Measurements from ENCODE around the gene SLC16A8. TPM values are rescaled to one million over a fixed set of nuclear protein-coding genes. Genes with fewer than 3 reads are reported as not detected.

Gene SLC16A8
- total and polyA plus RNA-seq, 10 of the 15 experiments (the other 5 are each of a cell fraction or from before 2014, with no cell fraction given) = not detected

DNA sequence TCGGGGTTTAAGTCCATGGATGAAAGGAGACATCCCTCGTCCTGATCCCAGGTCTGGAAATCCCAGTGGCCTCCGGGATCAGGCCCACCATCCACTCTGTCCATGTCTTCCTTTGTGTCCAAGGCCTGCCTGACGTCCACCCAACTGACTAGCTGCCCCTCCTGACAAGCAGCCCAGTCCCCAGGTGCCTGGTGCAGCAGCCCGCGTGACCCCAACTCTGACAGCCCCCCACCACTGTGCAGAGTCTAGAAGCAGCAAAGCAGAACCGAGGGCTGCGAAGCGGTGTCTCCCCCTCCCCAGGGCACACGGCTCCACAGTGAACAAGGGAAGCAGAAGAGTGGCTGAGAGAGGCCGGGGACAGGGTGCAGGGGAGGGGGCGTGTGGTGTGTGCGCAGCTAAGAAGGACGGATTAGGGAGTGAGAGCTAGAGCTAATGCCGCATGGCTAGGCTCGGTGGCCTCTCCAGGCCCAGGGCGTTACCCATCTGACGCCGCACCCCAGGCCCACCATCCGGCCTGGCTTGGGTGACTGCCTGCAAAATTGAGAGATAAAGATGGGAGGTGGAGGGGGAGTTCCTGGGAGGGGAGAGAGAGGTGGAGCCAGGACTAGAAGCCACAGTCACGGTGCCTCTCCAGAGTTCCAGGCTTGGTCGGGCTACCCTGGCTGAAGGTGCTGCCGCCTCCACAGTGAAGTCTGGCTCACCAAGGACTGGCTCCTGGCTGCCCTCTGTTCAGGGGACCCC lies 43.1 kb upstream of the SLC16A8 start (continued):
- TF ChIP-seq BCLAF1 (IDR thresholded peaks at IDR 0.05) = no peak
- no peak for TF ChIP-seq POLR2A (IDR thresholded peaks at IDR 0.05; ENCODE audit: low read depth, low read length)
- no peak for TF ChIP-seq BMI1 (IDR thresholded peaks at IDR 0.05; ENCODE audit: borderline replicate concordance)
- TF ChIP-seq SIX5 (IDR thresholded peaks at IDR 0.05; ENCODE audit: low read depth, low read length, severe bottlenecking) = no peak
- no peak for TF ChIP-seq STAT1 (conservative IDR thresholded peaks at IDR 0.05)
- no peak for TF ChIP-seq ZNF274 (IDR thresholded peaks at IDR 0.05; ENCODE audit: insufficient read depth, insufficient read length)
- TF ChIP-seq, protein P1, sequence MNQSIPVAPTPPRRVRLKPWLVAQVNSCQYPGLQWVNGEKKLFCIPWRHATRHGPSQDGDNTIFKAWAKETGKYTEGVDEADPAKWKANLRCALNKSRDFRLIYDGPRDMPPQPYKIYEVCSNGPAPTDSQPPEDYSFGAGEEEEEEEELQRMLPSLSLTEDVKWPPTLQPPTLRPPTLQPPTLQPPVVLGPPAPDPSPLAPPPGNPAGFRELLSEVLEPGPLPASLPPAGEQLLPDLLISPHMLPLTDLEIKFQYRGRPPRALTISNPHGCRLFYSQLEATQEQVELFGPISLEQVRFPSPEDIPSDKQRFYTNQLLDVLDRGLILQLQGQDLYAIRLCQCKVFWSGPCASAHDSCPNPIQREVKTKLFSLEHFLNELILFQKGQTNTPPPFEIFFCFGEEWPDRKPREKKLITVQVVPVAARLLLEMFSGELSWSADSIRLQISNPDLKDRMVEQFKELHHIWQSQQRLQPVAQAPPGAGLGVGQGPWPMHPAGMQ (IDR thresholded peaks at IDR 0.05; ENCODE audit: borderline replicate concordance) = no peak
- TF ChIP-seq RB1 (IDR thresholded peaks at IDR 0.05; ENCODE audit: borderline replicate concordance) = no peak
- TF ChIP-seq KLF5 (IDR thresholded peaks at IDR 0.05; ENCODE audit: partially characterized antibody) = no peak
- TF ChIP-seq POLR2AphosphoS2 (IDR thresholded peaks at IDR 0.05; ENCODE audit: low read depth, low read length) = no peak
- no peak for TF ChIP-seq RBBP5 (conservative IDR thresholded peaks at IDR 0.05)
- no peak for TF ChIP-seq ZBTB11 (CRISPR knock-in tag; IDR thresholded peaks at IDR 0.05)

Data from GM12878 (cell line).